ENCODE measurements around the gene TAGLN2.

The TAGLN2 gene

DNA sequence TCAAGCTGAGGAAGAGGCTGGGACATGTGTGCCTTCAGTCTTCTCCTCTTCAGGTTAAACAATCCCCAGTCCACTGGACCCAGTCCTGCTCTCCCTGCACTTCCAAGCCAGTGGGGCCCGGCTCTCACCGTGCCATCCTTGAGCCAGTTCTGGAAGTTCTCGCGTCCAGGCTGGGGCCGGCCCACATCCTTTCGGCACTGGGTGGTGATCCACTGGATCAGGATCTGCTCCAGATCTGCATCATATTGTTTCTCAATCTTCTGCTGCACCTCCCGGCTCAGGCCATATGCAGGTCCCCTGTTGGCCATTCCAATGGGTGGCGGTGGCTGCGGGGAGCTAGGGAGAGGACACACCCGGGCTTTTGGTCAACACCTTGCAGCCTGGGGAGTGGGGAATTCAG lies 5.1 kb downstream of the TAGLN2 start:
- H3K4me3 ChIP-seq (ENCODE audit: low read depth, low read length), result no peak overlapping the region
- TF ChIP-seq, protein P1, sequence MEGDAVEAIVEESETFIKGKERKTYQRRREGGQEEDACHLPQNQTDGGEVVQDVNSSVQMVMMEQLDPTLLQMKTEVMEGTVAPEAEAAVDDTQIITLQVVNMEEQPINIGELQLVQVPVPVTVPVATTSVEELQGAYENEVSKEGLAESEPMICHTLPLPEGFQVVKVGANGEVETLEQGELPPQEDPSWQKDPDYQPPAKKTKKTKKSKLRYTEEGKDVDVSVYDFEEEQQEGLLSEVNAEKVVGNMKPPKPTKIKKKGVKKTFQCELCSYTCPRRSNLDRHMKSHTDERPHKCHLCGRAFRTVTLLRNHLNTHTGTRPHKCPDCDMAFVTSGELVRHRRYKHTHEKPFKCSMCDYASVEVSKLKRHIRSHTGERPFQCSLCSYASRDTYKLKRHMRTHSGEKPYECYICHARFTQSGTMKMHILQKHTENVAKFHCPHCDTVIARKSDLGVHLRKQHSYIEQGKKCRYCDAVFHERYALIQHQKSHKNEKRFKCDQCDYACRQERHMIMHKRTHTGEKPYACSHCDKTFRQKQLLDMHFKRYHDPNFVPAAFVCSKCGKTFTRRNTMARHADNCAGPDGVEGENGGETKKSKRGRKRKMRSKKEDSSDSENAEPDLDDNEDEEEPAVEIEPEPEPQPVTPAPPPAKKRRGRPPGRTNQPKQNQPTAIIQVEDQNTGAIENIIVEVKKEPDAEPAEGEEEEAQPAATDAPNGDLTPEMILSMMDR (IDR thresholded peaks at IDR 0.05; ENCODE audit: low read depth, low read length), result no peak

DNA sequence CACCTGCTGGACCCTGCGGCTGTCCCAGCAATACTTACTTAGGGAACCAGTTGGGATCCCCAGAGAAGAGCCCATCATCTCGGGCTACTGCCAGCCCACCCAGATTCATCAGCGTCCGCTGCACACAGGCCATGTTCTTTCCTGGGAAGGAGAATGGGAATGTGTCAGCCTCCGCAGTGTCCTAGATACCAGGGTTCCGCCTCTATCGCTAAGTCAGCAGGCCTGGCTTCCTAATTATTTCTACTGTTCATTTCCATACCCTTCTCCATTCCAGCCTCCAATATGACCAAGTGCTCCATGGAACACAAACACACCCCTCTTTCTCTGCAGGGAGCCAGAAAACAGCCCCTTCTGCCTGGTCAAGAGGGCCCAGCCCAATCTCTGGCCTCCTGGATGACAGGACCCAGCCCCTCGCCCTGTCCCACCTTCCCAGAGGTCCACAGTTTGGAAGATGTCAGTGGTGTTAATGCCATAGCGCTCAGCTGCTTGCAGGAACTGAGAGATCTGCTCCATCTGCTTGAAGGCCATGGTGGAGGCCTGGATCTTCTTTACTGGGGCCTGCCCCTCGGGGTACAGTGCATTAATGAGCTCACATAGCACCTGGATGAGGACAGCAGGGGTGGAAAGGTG lies 6.0 kb downstream of the TAGLN2 start:
- TF ChIP-seq, protein P1 (IDR thresholded peaks at IDR 0.05; ENCODE audit: low read depth, low read length), result no peak
- H3K4me3 ChIP-seq (ENCODE audit: low read depth, low read length), result no peak overlapping the region

DNA sequence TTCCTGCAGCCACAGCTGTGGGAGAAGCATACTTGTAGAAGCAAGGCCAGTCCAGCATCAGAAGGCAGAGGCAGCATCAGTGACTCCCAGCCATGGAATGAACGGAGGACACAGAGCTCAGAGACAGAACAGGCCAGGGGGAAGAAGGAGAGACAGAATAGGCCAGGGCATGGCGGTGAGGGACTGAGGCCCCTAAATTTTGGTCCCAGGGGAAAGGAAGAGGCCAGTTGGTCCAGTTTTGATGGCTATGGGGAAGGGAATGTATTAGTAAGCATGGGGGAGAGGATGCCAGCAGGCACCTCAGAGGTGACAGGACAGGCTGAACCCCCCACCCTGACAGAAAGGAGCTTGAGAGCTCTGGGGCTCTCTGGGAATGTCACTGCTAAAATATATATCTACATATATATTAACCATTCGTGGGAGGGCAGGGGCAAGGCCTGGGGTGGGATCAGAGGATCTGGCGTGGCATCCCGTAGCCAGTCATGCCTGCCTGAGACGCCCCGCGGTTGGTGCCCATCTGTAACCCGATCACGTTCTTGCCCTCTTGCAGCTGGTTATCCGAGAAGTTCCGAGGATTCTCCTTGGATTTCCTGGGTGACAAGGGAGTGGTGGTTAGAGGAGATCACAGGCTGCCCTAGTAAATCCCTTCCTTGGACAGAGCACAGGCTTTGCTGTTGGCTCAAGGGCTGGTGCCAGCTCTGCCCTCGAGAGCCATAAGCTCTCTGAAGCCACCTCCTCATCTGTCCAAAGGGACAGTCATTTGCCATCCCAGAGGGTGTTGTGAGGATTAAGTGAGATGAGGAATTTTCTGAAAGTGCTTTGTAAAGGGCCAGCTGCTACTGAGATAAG lies 6.7 kb downstream of the TAGLN2 start:
- H3K4me3 ChIP-seq (ENCODE audit: low read depth, low read length), result no peak overlapping the region
- TF ChIP-seq, protein P1 (IDR thresholded peaks at IDR 0.05; ENCODE audit: low read depth, low read length), result no peak

DNA sequence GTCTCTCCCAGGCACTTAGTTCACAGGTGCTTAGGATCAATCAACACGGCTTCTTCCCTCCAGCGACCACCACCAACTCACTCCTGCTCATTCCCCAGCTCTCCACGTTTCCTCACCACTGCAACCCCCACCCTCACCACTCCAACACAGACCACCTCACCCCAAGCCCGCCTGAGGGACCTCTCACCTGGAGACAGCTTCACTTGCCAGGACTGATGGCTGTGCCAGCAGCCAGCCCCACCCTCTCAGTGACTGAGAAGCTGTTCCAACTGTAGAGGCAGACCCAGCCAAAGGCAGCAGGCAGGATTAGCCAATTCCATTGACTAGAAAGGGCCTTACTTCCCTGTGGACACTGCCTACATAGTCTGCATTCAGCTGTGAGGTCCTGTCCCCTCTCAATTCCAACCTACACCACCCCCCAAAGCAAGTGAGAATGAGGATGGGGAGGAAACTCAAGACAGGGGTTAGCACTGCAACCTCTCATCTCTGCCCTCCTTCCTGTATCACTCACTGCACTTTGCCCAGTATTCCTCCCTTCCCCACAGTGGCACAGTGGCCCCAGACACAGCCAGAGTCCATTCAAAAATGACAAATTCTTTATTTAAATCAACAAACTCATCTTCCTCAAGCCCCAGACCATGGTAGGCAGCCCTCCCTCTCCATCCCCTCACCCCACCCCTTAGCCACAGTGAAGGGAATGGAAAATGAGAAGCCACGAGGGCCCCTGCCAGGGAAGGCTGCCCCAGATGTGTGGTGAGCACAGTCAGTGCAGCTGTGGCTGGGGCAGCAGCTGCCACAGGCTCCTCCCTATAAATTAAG lies 7.6 kb downstream of the TAGLN2 start:
- H3K4me3 ChIP-seq (ENCODE audit: low read depth, low read length), result no peak overlapping the region
- TF ChIP-seq, protein P1 (IDR thresholded peaks at IDR 0.05; ENCODE audit: low read depth, low read length), result no peak

DNA sequence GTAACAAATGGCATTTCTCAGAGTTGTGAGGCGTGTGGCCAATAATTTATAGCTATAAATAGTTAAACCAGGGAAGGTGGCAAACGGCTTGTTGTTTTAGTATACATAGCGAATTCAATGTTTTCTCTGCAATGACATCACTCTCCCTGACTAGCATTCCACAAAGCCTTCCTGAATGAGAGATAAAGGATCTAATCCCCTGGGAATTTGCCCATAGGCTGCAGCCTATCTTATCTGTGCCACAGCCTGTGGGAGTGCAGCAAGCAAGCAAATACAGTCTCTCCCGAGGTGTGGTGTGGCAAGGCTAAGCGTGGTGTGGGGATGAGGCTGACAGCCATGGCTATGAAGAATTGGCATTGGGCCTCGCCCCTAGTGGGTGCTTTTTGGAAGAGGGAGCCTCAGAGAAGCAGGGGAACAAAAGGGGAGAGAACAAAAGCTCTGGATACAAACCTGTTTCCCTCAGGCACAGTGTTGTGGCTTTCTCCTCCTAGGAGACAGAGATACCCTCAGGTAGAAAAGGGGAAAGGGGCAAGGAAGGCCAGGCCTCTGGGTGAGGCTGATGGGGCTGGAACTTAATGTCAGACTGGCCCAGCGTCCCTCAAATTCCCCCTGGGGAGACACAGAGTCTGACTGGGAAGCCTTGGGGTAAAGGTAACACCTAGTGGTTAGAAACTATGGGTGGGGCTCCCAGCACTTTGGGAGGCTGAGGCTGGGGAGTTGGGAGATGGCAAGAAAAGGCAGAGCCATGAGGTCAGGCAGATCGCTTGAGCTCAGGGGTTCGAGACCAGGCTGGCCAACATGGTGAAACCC lies 8.9 kb downstream of the TAGLN2 start:
- no peak overlapping the region for H3K4me3 ChIP-seq (ENCODE audit: low read depth, low read length)
- TF ChIP-seq, protein P1 (IDR thresholded peaks at IDR 0.05; ENCODE audit: low read depth, low read length), result no peak

DNA sequence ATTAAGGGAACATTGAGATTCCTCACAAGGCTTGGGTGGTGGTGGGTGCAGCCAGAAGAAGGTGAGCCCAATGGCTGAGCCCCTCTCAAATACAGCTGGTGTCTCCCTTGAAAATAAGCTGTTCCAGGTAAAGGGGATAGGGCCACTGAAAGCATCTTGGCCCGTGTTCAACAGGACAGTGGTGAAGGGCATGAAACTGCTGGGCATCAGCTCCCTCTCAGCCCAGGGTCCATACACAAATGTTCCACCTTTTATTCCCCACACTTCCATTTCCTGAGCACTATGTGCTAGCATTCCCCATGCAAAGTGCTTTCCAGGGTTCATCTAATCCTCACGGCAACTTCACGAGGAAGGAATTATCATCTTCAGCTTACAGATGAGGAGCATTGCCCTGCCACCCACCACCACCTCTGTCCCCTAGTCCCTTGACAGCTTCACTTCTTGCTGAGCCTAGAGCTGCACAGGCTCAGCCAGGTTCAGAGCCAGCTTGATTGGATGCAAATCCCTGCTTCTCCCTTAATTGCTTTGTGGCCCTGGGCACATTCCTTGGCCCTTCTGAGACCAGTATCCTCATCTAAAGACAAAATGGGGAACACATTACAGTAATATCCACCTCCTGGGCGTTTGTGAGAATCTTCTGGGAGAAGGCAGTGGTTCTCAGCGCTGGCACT lies 9.6 kb downstream of the TAGLN2 start:
- TF ChIP-seq, protein P1 (IDR thresholded peaks at IDR 0.05; ENCODE audit: low read depth, low read length), result no peak
- no peak overlapping the region for H3K4me3 ChIP-seq (ENCODE audit: low read depth, low read length)

All from WI38 (cell line).